ENCODE data around the gene GRIK4. TPM values are rescaled to one million over a fixed set of nuclear protein-coding genes. Genes with fewer than 3 reads are reported as not detected.

The GRIK4 gene
- total and polyA plus RNA-seq, 2 donors (not counting 3 experiments of a cell fraction or from before 2014, with no cell fraction given) = 0.81 to 1.6 TPM

DNA sequence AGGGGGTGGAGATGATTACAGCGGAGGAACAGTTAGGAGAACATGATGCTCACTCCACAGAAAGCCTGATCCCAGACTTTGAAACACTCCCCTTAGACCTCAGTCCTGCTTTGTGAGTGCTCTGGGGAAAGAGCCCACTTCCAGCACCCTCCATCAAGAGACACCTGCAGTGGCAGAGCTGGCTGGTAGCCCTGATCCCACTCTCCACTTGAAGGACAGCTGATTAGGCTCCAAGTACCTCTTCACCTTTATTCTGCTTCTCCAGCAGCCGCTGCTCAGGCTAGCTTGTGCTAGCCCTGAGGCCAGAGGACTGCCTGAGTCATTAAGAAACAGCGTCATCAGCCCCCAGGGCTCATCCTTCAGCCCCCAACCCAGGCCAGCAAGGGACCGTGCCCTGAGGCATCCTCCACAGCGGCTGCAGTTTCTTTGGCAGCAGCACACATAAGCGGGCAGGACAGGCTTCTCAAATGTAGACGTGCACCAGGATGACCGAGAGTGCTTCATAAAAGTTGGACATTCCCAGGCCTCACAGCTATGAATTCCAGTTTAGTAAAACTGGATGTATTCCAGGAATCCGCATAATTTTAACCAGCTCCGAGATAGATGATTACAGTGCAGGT, 366.3 kb downstream of the GRIK4 start:
- Histone ChIP-seq H3K9me1 (replicated peaks; ENCODE audit: control insufficient read depth, extremely low read depth, insufficient read depth, low read length) (no peaks in the 10 kb centered on the region), H3K4me2 (ENCODE audit: insufficient read depth, low read length) (no peak overlapping the region), H3K27me3 (ENCODE audit: control insufficient read depth in 2 of 2, insufficient read depth in 2 of 2, low read length in 2 of 2) (no peaks in the 10 kb centered on the region), H2AFZ (ENCODE audit: low read depth, low read length) (no peak overlapping the region), H3K4me1 (ENCODE audit: control insufficient read depth, extremely low read depth, insufficient read depth, low read length) (no peaks in the 10 kb centered on the region), H3K9me3 (replicated peaks; ENCODE audit: control insufficient read depth, insufficient read depth, low read length) (no peaks in the 10 kb centered on the region), H4K20me1 (replicated peaks; ENCODE audit: control insufficient read depth, extremely low read depth, insufficient read depth, low read length) (no peaks in the 10 kb centered on the region), H3K79me2 (ENCODE audit: control insufficient read depth, insufficient read depth, low read length) (no peaks in the 10 kb centered on the region), H3K9ac (replicated peaks; ENCODE audit: extremely low read depth, insufficient read depth, low read length) (no peak overlapping the region), H3K27ac (ENCODE audit: insufficient read depth, low read depth, low read length) (no peak overlapping the region), H3K36me3 (ENCODE audit: control insufficient read depth in 2 of 2, extremely low read depth in 1 of 2, insufficient read depth in 2 of 2, low read length in 2 of 2) (no peaks in the 10 kb centered on the region), H3K4me3 (replicated peaks in 1 of 3; ENCODE audit: insufficient read depth in 1 of 3, low read depth in 1 of 3, low read length in 3 of 3) (no peak overlapping the region)
- no peak for DNase-seq (ENCODE audit: low read depth, low spot score)
- no TSS peak for BruUV-seq (replicated peaks)
- ChIA-PET POLR2A (no interaction called here), CTCF (no interaction called here)
- no peak for TF ChIP-seq MYC (IDR thresholded peaks at IDR 0.05; ENCODE audit: low read depth, low read length)
- TF ChIP-seq, protein P1, sequence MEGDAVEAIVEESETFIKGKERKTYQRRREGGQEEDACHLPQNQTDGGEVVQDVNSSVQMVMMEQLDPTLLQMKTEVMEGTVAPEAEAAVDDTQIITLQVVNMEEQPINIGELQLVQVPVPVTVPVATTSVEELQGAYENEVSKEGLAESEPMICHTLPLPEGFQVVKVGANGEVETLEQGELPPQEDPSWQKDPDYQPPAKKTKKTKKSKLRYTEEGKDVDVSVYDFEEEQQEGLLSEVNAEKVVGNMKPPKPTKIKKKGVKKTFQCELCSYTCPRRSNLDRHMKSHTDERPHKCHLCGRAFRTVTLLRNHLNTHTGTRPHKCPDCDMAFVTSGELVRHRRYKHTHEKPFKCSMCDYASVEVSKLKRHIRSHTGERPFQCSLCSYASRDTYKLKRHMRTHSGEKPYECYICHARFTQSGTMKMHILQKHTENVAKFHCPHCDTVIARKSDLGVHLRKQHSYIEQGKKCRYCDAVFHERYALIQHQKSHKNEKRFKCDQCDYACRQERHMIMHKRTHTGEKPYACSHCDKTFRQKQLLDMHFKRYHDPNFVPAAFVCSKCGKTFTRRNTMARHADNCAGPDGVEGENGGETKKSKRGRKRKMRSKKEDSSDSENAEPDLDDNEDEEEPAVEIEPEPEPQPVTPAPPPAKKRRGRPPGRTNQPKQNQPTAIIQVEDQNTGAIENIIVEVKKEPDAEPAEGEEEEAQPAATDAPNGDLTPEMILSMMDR (IDR thresholded peaks at IDR 0.05; ENCODE audit: extremely low read depth in 1 of 2, insufficient read depth in 1 of 2, low read depth in 1 of 2, low read length in 2 of 2) = no peak
- TF ChIP-seq EZH2 (IDR thresholded peaks at IDR 0.05; ENCODE audit: borderline replicate concordance, low read depth, low read length, severe bottlenecking) = no peak
- TF ChIP-seq GATA2 (IDR thresholded peaks at IDR 0.05; ENCODE audit: insufficient read depth, insufficient read length, low read depth, low read length) = no peak
- TF ChIP-seq JUN (IDR thresholded peaks at IDR 0.05; ENCODE audit: borderline replicate concordance, insufficient read depth, insufficient read length, low read depth) = no peak
- TF ChIP-seq, protein P2, sequence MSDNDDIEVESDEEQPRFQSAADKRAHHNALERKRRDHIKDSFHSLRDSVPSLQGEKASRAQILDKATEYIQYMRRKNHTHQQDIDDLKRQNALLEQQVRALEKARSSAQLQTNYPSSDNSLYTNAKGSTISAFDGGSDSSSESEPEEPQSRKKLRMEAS (IDR thresholded peaks at IDR 0.05; ENCODE audit: insufficient read depth, insufficient read length) = no peak
- no peak for TF ChIP-seq FOS (IDR thresholded peaks at IDR 0.05; ENCODE audit: borderline replicate concordance, insufficient read depth, low read length)
- no peak for TF ChIP-seq POLR2AphosphoS5 (IDR thresholded peaks at IDR 0.05; ENCODE audit: insufficient read depth, low read depth, low read length)
- TF ChIP-seq POLR2A (IDR thresholded peaks at IDR 0.05; ENCODE audit: low read depth, low read length) = no peak
- dilution Hi-C loops (cut with MboI; ENCODE audit: extremely low pct_ligation_motif_present, low sequenced_read_pairs) (no loop called here), intact Hi-C loops (cut with micrococcal nuclease) (no loop called here)
- no peak for FAIRE-seq
